HG03565 (cell line): ENCODE data around the gene PRSS16.

Experiments
- ATAC-seq: cut with Tn5 transposase; IDR thresholded peaks from one replicate; pipeline ENCODE4 v1.9.1; 2021; ENCODE audit warnings: mild to moderate bottlenecking, moderate library complexity; ENCODE audit not compliant: unreplicated experiment

The PRSS16 gene

DNA sequence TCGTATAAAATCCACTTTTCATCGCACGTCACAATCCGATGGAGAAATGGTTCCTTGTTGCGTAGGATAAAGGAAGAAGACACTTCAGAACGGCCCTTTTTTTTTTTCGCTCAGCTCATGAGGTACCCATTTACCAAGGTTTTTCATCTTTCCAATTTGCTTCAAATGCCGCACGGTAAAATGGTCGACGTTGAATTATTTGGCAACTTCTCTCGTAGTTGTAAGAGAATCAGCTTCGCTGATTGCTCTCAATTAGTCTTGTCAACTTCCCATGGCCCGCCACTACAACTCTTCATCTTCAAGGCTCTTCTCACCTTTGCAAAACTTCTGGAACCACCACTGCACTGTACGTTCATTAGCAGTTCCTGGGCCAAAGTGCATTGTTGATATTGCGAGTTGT, 35.8 kb downstream of the PRSS16 start:
- no peak for ATAC-seq

DNA sequence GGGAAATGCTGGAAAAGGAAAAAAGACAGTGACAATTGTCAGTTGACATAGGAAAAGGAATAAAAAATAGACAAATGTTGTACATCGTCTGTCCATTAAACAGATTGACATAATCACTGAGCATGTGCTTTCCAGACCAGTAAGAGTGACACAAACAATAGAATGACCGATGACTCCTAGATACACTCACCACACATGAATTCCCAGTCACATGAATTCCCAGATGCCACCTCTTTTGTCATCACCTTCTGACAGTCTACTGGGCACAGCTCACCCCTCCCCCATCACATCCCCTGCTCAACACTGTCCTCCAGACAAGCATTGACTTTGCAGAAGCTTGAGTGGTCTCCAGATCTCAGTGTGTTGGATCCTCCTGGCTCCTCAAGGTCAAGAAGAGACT, 38.6 kb downstream of the PRSS16 start:
- ATAC-seq = no peak

GRCh38 chr6:27287751-27288135, 40.2 kb downstream of the PRSS16 start:
- no peak for ATAC-seq

DNA sequence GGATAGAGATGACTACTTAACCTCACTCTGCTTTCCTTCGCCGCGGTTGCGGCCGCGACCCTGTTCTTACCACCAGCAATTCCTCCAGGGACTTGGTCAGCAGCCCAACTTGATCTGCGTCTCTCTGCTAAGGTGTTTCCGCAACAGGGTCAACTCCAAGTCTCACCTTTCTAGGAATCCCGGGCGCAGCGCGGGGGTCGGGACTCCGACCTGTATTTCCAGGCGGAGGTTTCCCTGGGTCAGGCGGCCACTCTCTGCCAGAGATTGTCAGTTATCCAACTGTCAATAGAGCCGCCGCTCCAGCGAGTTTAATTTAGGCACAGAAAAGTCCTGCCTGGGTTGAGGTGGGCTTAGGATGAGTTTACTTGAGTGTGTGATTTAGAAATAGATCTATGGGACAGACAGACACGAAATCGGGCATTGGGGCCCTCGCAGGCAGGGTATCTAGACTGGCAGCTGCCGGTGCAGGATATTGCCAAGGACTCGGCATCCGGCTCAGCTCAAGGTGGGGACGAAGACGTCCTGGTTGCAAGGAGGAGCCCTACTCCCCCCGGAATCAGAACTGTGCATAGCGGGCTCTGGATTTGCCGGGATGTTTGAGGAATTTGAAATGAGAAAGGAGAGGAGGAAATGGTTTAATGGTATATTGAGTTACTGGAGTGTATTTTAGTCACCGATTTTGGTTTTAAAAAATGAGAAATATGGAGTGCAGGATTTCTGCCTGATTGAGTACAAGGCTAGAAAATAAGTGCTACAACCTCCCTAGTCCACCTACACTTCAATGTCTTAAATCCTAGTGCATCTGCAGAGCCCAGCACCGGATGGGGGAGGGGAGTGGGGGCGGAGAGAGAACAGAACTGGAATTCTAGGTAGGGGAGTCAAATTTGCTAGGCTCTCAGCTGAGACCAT, 40.9 kb downstream of the PRSS16 start:
- no peak for ATAC-seq

DNA sequence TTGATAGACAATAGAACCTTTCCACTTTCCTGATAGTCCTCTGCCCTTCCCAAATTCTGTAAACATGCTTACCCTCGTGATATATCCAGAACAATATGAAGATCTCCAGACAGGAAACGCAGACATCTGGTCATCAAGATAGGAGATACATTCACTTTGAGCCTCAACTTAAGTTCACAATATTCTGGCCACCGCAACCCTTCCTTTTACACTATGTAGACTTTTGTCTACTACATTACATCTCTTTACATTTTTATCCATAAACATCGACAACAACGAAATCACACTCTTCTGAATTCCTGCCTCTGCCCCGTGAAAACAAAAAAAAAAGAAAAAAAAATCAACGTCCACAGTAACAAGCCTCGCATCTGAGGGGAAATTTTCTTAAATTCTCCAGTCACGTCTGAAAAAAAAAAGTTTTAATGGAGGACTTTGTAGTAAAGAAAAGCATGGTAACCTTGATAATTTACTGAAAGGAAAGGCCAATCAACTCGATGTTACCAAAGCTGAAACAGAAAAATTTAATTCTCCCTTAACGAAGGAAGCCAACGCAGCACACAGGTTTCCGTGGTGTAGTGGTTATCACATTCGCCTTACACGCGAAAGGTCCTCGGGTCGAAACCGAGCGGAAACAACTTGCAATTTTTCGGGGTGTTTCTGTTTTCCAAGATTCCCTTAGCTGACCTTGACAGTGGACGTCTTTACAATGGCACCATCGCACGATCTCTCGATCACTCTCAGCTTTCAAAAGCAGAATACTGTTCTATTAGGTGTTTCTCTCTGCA, 42.8 kb downstream of the PRSS16 start:
- no peak for ATAC-seq

DNA sequence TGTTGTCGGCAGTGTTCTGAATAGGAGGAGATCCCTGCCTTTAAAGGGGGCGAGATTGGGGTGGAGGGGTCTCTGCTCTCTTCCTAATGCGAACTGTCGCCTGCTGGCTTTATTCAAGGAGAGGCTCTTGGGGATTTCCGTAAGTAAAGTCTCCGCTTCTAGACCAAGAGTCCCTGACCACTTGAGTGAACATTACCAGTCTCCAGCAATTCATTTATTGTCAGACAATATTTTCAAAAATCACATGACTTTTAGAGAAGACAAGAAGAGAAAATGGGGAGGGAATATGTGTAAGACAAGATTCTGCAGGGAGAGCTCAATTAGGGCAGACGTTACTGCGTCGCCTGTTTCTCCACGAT, 43.3 kb downstream of the PRSS16 start:
- ATAC-seq = no peak

DNA sequence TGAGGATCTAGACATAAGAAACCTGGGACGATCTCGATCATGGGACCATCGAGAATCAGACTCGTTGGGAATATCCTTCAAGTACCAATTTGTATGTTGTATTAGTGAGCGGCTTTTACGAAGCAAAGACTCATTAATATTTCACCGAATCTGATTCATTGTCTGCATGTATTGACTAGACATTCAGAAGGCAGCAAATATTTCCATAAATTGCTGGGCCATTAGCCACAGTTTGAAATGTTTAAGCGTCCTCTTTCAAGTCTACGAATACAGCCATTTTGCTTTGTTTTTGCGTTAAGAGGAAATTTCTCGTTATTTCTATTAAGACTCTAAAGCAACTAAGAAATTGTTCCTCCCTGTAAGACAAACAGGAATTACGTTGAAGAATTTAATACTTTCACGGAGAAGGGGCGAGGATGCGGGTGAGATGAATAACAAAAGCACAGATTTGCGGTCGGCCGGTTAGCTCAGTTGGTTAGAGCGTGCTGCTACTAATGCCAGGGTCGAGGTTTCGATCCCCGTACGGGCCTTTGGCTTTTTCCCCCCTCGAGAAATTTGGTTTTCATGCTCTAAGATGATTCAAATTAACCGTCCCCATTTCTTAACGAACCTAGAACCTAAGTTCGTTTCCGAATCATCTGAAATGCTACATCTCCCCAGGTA, 46.1 kb downstream of the PRSS16 start:
- ATAC-seq = no peak

GRCh38 chr6:27294409-27294808, 46.9 kb downstream of the PRSS16 start:
- no peak for ATAC-seq

DNA sequence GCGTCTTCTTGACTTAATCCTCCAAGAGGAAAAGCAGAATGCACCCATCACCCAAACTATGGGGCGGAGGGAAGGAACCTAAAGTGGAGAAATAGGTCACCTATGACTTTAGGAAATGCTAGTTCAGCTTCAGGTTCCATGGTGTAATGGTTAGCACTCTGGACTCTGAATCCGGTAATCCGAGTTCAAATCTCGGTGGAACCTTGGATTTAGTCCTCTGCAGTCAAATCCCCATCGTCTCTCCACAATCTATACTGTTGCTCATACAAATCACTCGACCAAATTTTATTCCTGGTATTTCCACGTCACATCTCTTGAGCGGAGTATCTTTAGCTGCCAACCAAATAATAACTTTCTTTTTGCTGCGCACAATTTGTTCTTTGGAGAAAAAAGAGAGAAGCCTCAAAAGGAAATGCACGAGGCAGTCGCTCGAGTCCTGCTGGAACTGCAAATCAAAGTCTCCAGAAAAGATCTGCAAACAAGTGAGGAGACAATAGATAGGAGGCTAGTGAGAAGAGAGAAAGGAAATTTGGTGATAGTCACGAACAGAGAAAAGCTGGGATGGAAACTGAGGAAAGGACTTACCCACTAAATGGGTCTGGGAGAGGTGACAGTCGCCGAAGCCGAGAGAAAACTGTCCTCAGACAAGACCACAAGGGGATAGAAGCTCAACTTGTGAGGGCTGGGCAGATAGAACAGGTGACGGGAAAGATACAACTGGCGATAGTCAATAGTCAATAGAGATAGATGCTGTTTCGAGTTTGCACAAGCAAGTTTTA, 48.0 kb downstream of the PRSS16 start:
- ATAC-seq = no peak

GRCh38 chr6:27296106-27296783, 48.7 kb downstream of the PRSS16 start:
- ATAC-seq = no peak

GRCh38 chr6:27297484-27297856, 50.0 kb downstream of the PRSS16 start:
- no peak for ATAC-seq

DNA sequence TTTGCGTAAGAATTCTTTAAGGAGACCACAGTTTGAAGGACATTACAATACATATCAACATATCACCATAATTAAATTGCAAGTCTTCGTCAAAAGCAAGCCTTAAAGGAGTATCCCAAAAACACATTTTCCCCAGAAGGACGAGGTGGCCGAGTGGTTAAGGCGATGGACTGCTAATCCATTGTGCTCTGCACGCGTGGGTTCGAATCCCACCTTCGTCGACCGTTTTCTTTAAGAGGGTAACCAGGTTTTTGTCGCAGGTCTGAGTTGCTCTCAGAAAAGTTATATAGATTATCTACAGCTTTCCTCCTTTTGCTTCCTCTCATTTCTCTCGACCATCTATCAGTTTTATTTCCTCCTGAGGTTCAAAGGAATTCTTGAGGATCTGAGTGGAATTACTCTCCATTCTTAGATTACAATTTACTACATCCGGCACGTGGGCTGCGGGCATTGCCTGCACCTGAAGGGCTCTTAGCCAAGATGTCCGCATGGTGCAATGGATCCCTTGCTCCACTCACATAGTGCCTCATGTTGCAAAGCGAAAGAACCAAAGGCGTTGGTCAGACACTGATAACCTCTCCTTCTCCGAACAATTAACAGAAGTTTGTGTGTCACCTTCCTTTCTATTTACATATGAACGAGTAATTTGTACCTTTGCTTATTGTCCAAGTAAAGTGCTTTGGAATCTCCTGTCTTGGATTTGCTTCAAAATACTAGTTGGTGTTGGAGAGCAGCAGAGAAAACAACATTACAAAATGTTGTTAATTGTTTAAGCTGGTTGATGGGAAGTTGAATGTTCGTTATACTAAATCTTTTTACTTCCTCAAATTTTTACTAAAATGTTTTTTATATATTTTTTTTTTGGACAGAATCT, 50.6 kb downstream of the PRSS16 start:
- no peak for ATAC-seq

DNA sequence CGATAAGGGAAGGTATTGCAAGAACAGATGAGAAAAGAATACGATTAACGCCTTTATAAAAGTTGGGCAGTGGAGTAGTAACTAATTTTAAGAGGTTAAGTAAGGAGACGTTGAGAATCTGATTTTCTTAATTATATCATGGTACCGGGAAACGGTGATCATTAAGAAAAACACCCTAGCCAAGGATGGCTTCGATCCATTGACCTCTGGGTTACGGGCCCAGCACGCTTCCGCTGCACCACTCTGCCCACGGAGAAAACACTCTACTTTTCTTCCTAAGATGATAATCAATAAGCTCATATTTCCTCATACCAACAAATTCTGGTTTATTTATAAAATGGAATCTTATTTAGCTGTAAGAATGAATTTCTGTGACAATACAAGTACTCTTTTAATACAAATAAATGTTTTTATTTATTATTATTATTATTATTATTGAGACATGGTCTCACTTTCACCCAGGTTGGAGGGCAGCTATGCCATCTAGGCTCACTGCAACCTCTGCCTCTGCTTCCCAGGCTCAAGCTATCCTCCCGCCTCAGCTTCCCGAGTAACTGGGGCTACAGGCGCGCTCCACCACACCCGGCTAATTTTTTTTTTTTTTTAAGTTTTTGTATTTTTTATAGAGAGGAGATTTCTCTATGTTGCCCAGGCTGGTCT, 56.2 kb downstream of the PRSS16 start:
- no peak for ATAC-seq
